Measurements from ENCODE around the gene SMCO3. TPM values are rescaled to one million over a fixed set of nuclear protein-coding genes. Genes with fewer than 3 reads are reported as not detected.

Gene SMCO3
- total RNA-seq, 2 experiments from 2014 or later: not detected

- Histone ChIP-seq H3K27me3 (ENCODE audit: control insufficient read depth in 1 of 2, insufficient read depth in 2 of 2, low read length in 2 of 2) (peaks cover 0 to 8% of the 10 kb centered on the region in 2 experiments), H3K9me3 (ENCODE audit: control insufficient read depth in 1 of 2, insufficient read depth in 1 of 2, low read length in 2 of 2) (no peaks in the 10 kb centered on the region), H3K27ac (ENCODE audit: low read depth in 1 of 2, low read length in 2 of 2) (no peak overlapping the region), H3K4me1 (ENCODE audit: insufficient read depth, low read length) (no peaks in the 10 kb centered on the region), H3K4me3 (ENCODE audit: low read length) (no peak overlapping the region), H3K36me3 (ENCODE audit: insufficient read depth, low read length) (no peaks in the 10 kb centered on the region)
- Mint-ChIP-seq H3K36me3 (ENCODE audit: low read depth) (no peaks in the 10 kb centered on the region), H3K27me3 (peaks cover 31% of the 10 kb centered on the region), H3K4me3 (no peak overlapping the region), H3K27ac (no peak overlapping the region), H3K4me1 (ENCODE audit: low read depth) (no peaks in the 10 kb centered on the region), H3K9me3 (no peaks in the 10 kb centered on the region)
- intact Hi-C loops (cut with DNase I, micrococcal nuclease): no loop called here
- TF ChIP-seq CTCF (IDR thresholded peaks at IDR 0.05): no peak
- ChIA-PET CTCF (interaction anchor here (1.1 kb wide), 1 partner anchor 161 kb away, joined by 3 read pairs; no protein-coding TSS in a partner anchor), POLR2A (interaction anchor here (0.6 kb wide), 1 partner anchor 31 kb away, joined by 3 read pairs; the partner anchor contains the start of genes C12orf60 and WBP11)
- DNase-seq (no peak), ATAC-seq (ENCODE audit: poor library complexity) (no peak)
Measured at GRCh38 chr12:14834509-14834908, 20.5 kb upstream of the SMCO3 start.

DNA sequence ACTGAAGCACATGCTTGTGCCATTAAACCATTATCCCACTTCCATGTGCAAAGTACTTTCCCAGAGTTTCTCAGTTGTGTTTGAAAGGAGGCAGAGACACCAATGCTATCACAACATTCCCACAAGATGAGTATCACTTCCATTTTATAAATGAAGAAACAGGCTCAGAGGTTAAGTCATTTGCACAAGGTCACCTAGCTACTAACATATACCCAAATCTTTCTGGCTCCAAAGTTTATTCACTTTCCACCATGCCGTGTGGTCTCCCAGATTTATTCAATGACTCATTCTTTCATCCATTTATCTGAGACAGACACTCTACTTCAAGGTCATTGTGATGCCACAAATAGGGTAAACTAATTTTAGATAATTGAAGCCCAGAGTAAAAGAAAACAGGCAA, 20.0 kb upstream of the SMCO3 start:
- no peak overlapping the region for H3K27ac Mint-ChIP-seq
- Histone ChIP-seq H3K36me3 (ENCODE audit: insufficient read depth, low read length) (no peaks in the 10 kb centered on the region), H3K27me3 (ENCODE audit: control insufficient read depth in 1 of 2, insufficient read depth in 2 of 2, low read length in 2 of 2) (peaks cover 0 to 8% of the 10 kb centered on the region in 2 experiments), H3K27ac (ENCODE audit: low read depth in 1 of 2, low read length in 2 of 2) (no peak overlapping the region), H3K9me3 (ENCODE audit: control insufficient read depth in 1 of 2, insufficient read depth in 1 of 2, low read length in 2 of 2) (no peaks in the 10 kb centered on the region), H3K4me1 (ENCODE audit: insufficient read depth, low read length) (no peaks in the 10 kb centered on the region), H3K4me3 (ENCODE audit: low read length) (no peak overlapping the region)
- ChIA-PET POLR2A (no interaction called here), CTCF (interaction anchor here (1.1 kb wide), 1 partner anchor 162 kb away, joined by 3 read pairs; no protein-coding TSS in a partner anchor)
- ATAC-seq (ENCODE audit: poor library complexity) (no peak), DNase-seq (no peak)
- no peak for TF ChIP-seq CTCF (IDR thresholded peaks at IDR 0.05)
- no peak overlapping the region for H3K4me3 Mint-ChIP-seq
- intact Hi-C loops (cut with DNase I, micrococcal nuclease): no loop called here
- peaks cover 27% of the 10 kb centered on the region for H3K27me3 Mint-ChIP-seq
- no peaks in the 10 kb centered on the region for H3K4me1 Mint-ChIP-seq (ENCODE audit: low read depth)
- no peaks in the 10 kb centered on the region for H3K36me3 Mint-ChIP-seq (ENCODE audit: low read depth)
- no peaks in the 10 kb centered on the region for H3K9me3 Mint-ChIP-seq

DNA sequence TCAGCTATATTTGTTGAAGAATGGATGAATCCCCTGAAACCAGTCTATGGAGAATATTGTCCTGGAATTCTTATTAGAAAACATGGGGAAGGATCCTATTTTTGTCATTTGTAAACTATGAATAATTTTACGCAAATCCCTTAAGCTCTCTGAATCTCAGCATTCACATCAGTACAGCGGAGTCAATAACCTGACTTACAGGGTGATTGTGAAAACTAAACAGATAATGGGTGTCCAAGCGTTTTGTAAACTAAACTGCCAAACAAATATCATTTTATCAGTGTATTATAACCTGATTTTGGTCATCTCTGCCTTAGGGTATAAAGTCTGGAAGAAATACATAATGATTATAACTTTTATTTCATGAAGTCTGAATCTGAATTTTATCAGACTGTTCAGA, 19.4 kb upstream of the SMCO3 start:
- H3K9me3 Mint-ChIP-seq: no peaks in the 10 kb centered on the region
- no peaks in the 10 kb centered on the region for H3K36me3 Mint-ChIP-seq (ENCODE audit: low read depth)
- no peaks in the 10 kb centered on the region for H3K36me3 ChIP-seq (ENCODE audit: insufficient read depth, low read length)
- intact Hi-C loops (cut with DNase I, micrococcal nuclease): no loop called here
- no peak overlapping the region for H3K4me3 ChIP-seq (ENCODE audit: low read length)
- no peak for TF ChIP-seq CTCF (IDR thresholded peaks at IDR 0.05)
- H3K4me3 Mint-ChIP-seq: no peak overlapping the region
- ChIA-PET POLR2A (no interaction called here), CTCF (no interaction called here)
- H3K4me1 ChIP-seq (ENCODE audit: insufficient read depth, low read length): no peaks in the 10 kb centered on the region
- peaks cover 24% of the 10 kb centered on the region for H3K27me3 Mint-ChIP-seq
- H3K27me3 ChIP-seq (ENCODE audit: control insufficient read depth in 1 of 2, insufficient read depth in 2 of 2, low read length in 2 of 2): peaks cover 0 to 8% of the 10 kb centered on the region in 2 experiments
- ATAC-seq (ENCODE audit: poor library complexity) (no peak), DNase-seq (no peak)
- H3K9me3 ChIP-seq (ENCODE audit: control insufficient read depth in 1 of 2, insufficient read depth in 1 of 2, low read length in 2 of 2): no peaks in the 10 kb centered on the region
- H3K27ac Mint-ChIP-seq: no peak overlapping the region
- no peaks in the 10 kb centered on the region for H3K4me1 Mint-ChIP-seq (ENCODE audit: low read depth)
- no peak overlapping the region for H3K27ac ChIP-seq (ENCODE audit: low read depth in 1 of 2, low read length in 2 of 2)
